HEK293 (cell line): ENCODE results near the gene PSAPL1.
A peak's percentile ranks its signal among the peaks of the same experiment; 100 is the strongest.

Source experiments
- CTCF ChIA-PET: fragments of 350-600 bp; formaldehyde crosslinking; extraction: SDS; loops from one replicate; lab custom pipeline; 2021; ENCODE audit warnings: antibody characterized with exemption; lab: Yijun Ruan, JAX
- POLR2A ChIA-PET: fragments of 300-600 bp; formaldehyde crosslinking; extraction: SDS; loops from one replicate; lab custom pipeline; 2020; ENCODE audit warnings: antibody characterized with exemption, inconsistent platforms; lab: Yijun Ruan, JAX
- H3K27ac ChIP-seq: fragments of 200-500 bp; sonication (Bioruptor generic); 2 replicates; pipeline ENCODE4 v1.5.1; 2014; ENCODE audit warnings: low read depth, low read length, control low read depth, inconsistent platforms; ENCODE audit errors: extremely low read depth
- H3K36me3 ChIP-seq, 2 experiments: fragments of 200-500 bp in 1 of 2; sonication (Bioruptor generic) in 1 of 2; 1 replicate in 1 of 2; 2 replicates in 1 of 2; pipeline ENCODE4 v1.5.1; 2014 to 2017; ENCODE audit warnings: inconsistent platforms in 2 of 2, low read length in 2 of 2; ENCODE audit not compliant: control insufficient read depth in 2 of 2, insufficient read depth in 1 of 2
- H3K4me1 ChIP-seq: fragments of 200-500 bp; sonication (Bioruptor generic); 2 replicates; pipeline ENCODE4 v1.5.1; 2014; ENCODE audit warnings: mild to moderate bottlenecking, low read length, inconsistent platforms; ENCODE audit not compliant: control insufficient read depth, insufficient read depth
- H3K4me3 ChIP-seq: 2 replicates; pipeline ENCODE4 v1.5.1; 2011; ENCODE audit warnings: low read depth, mild to moderate bottlenecking, control low read depth, low read length, moderate library complexity
- H3K9me3 ChIP-seq: fragments of 200-500 bp; sonication (Bioruptor generic); 2 replicates; pipeline ENCODE4 v1.5.1; 2014; ENCODE audit warnings: low read depth, low read length, inconsistent platforms; ENCODE audit not compliant: control insufficient read depth, insufficient read depth
- BCL11A ChIP-seq: fragments of 450-650 bp; formaldehyde crosslinking; IDR thresholded peaks from 2 replicates; pipeline ENCODE4 v1.5.1; 2016; ENCODE audit warnings: low read depth, missing biosample characterization, missing genetic modification characterization
- ELK4 ChIP-seq: IDR thresholded peaks from 2 replicates; pipeline ENCODE4 v1.6.1; 2011; ENCODE audit warnings: mild to moderate bottlenecking, low read depth, low read length, borderline replicate concordance
- HOXD13 ChIP-seq: sonication (generic); formaldehyde crosslinking; IDR thresholded peaks from 2 replicates; pipeline ENCODE4 v1.8.0; 2022; ENCODE audit warnings: missing genetic modification reagents, borderline replicate concordance
- REPIN1 ChIP-seq: fragments of 450-650 bp; formaldehyde crosslinking; IDR thresholded peaks from 2 replicates; pipeline ENCODE4 v1.5.1; 2017; ENCODE audit warnings: missing biosample characterization, missing genetic modification characterization, low read depth
- SETDB1 ChIP-seq: IDR thresholded peaks from one replicate; pipeline ENCODE4 v1.6.1; 2017; ENCODE audit warnings: mild to moderate bottlenecking, low read length, moderate library complexity, mixed read lengths; ENCODE audit not compliant: insufficient read length
- SP3 ChIP-seq: fragments of 450-650 bp; formaldehyde crosslinking; IDR thresholded peaks from 2 replicates; pipeline ENCODE4 v1.5.1; 2016; ENCODE audit warnings: missing biosample characterization, missing genetic modification characterization
- TCF7L2 ChIP-seq: IDR thresholded peaks from 2 replicates; pipeline ENCODE4 v1.6.1; 2011; ENCODE audit warnings: low read depth, mild to moderate bottlenecking, inconsistent platforms, low read length, moderate library complexity, borderline replicate concordance
- ZEB2 ChIP-seq: fragments of 450-650 bp; formaldehyde crosslinking; IDR thresholded peaks from 2 replicates; pipeline ENCODE4 v1.5.1; 2016; ENCODE audit warnings: missing biosample characterization, missing genetic modification characterization
- ZIC2 ChIP-seq: fragments of 450-650 bp; formaldehyde crosslinking; IDR thresholded peaks from 2 replicates; pipeline ENCODE4 v1.5.1; 2016; ENCODE audit warnings: missing biosample characterization, missing genetic modification characterization
- ZNF114 ChIP-seq: fragments of 450-650 bp; formaldehyde crosslinking; IDR thresholded peaks from 2 replicates; pipeline ENCODE4 v1.5.0; 2017; ENCODE audit warnings: missing biosample characterization, missing genetic modification characterization
- ZNF174 ChIP-seq: fragments of 450-650 bp; formaldehyde crosslinking; IDR thresholded peaks from 2 replicates; pipeline ENCODE4 v1.5.0; 2017; ENCODE audit warnings: missing biosample characterization, mild to moderate bottlenecking, missing genetic modification characterization
- ZNF18 ChIP-seq: fragments of 450-650 bp; formaldehyde crosslinking; IDR thresholded peaks from 2 replicates; pipeline ENCODE4 v1.5.1; 2016; ENCODE audit warnings: missing biosample characterization, missing genetic modification characterization
- ZNF2 ChIP-seq: fragments of 450-650 bp; formaldehyde crosslinking; IDR thresholded peaks from 2 replicates; pipeline ENCODE4 v1.5.1; 2016; ENCODE audit warnings: missing biosample characterization, missing genetic modification characterization
- ZNF202 ChIP-seq: fragments of 450-650 bp; formaldehyde crosslinking; IDR thresholded peaks from 2 replicates; pipeline ENCODE4 v1.5.1; 2016; ENCODE audit warnings: missing biosample characterization, missing genetic modification characterization, borderline replicate concordance
- ZNF239 ChIP-seq: fragments of 450-650 bp; formaldehyde crosslinking; IDR thresholded peaks from 2 replicates; pipeline ENCODE4 v1.5.1; 2016; ENCODE audit warnings: missing biosample characterization, missing genetic modification characterization
- ZNF324 ChIP-seq: fragments of 450-650 bp; formaldehyde crosslinking; IDR thresholded peaks from 2 replicates; pipeline ENCODE4 v1.5.1; 2016; ENCODE audit warnings: missing biosample characterization, missing genetic modification characterization
- ZNF335 ChIP-seq: fragments of 450-650 bp; formaldehyde crosslinking; conservative IDR thresholded peaks from 2 replicates; pipeline ENCODE4 v1.5.1; 2016; ENCODE audit warnings: missing biosample characterization, missing genetic modification characterization
- ZNF416 ChIP-seq: fragments of 450-650 bp; formaldehyde crosslinking; IDR thresholded peaks from 2 replicates; pipeline ENCODE4 v1.5.1; 2016; ENCODE audit warnings: missing biosample characterization, missing genetic modification characterization
- ZNF660 ChIP-seq: fragments of 450-650 bp; IDR thresholded peaks from 2 replicates; pipeline ENCODE4 v1.5.1; 2018; ENCODE audit warnings: missing biosample characterization, mild to moderate bottlenecking, missing genetic modification characterization
- ZNF776 ChIP-seq: fragments of 450-650 bp; formaldehyde crosslinking; IDR thresholded peaks from 2 replicates; pipeline ENCODE4 v1.5.0; 2017; ENCODE audit warnings: missing biosample characterization, missing genetic modification characterization, borderline replicate concordance

PSAPL1 gene

GRCh38 chr4:7425591-7426468 is 8.9 kb downstream of the PSAPL1 start:
- CTCF ChIA-PET = interaction anchor here (0.6 kb wide), 1 partner anchor 550 kb away, joined by 3 read pairs; no protein-coding TSS in a partner anchor
- H3K9me3 ChIP-seq = no peaks in the 10 kb centered on the region
- POLR2A ChIA-PET = no interaction called here
- no peaks in the 10 kb centered on the region for H3K4me1 ChIP-seq
- no peak overlapping the region for H3K4me3 ChIP-seq
- H3K36me3 ChIP-seq = no peaks in the 10 kb centered on the region
- TF ChIP-seq ZNF18 (tag by site-specific recombination) (no peak), ZNF174 (tag by site-specific recombination) (no peak), ZNF114 (no peak), ZNF776 (tag by site-specific recombination) (no peak), ELK4 (no peak), ZNF2 (tag by site-specific recombination) (no peak), TCF7L2 (no peak)
- H3K27ac ChIP-seq = no peak overlapping the region

- Histone ChIP-seq H3K36me3 (no peaks in the 10 kb centered on the region), H3K27ac (no peak overlapping the region), H3K4me3 (no peak overlapping the region)
- CTCF ChIA-PET = no interaction called here
- no peak for TF ChIP-seq HOXD13 (CRISPR knock-in tag)
- no peak for TF ChIP-seq ZEB2
- no peak for TF ChIP-seq SP3 (tag by site-specific recombination)
- no peak for TF ChIP-seq ZNF660
- no peak for TF ChIP-seq BCL11A (tag by site-specific recombination)
- TF ChIP-seq ZNF335 = no peak
- TF ChIP-seq ZNF239 (tag by site-specific recombination) = no peak
- TF ChIP-seq SETDB1 = no peak
- TF ChIP-seq, all 188 proteins: peak for 0
- H3K9me3 ChIP-seq = no peaks in the 10 kb centered on the region
- POLR2A ChIA-PET = no interaction called here
- no peaks in the 10 kb centered on the region for H3K4me1 ChIP-seq
Observed at GRCh38 chr4:7425124-7425523, 9.6 kb downstream of the PSAPL1 start.

- H3K36me3 ChIP-seq = no peaks in the 10 kb centered on the region
- no peak overlapping the region for H3K27ac ChIP-seq
- no peaks in the 10 kb centered on the region for H3K9me3 ChIP-seq
- no peak overlapping the region for H3K4me3 ChIP-seq
- POLR2A ChIA-PET = no interaction called here
- CTCF ChIA-PET = no interaction called here
- TF ChIP-seq ZNF202 (no peak), ZNF416 (tag by site-specific recombination) (no peak), REPIN1 (tag by site-specific recombination) (no peak), ZNF324 (tag by site-specific recombination) (no peak), ZIC2 (tag by site-specific recombination) (peak; percentile 51; the same call in 1 of the 2 replicates)
- no peaks in the 10 kb centered on the region for H3K4me1 ChIP-seq
Observed at GRCh38 chr4:7424553-7425111, 10.1 kb downstream of the PSAPL1 start.
